ENCODE data around the gene LRP6.
"Not testable (repeated sequence)": the region's sequence is repeated elsewhere in the genome, so short reads cannot be mapped to it uniquely, and the experiment has no call there.

DNA sequence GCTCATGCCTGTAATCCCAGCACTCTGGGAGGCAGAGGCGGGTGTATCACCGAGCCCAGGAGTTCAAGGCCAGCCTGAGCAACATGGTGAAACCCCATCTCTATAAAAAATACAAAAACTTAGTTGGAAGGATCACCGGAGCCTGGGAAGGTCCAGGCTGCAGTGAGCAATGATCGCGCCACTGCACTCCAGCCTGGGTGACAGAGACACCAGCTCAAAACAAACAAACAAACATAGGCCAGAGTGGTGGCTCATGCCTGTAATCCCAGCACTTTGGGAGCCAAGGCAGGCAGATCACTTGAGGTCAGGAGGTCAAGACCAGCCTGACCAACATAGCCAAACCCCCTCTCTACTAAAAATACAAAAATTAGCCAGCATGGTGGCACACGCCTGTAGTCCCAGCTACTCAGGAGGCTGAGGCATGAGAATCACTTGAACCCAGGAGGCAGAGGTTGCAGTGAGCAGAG lies 10.5 kb downstream of the LRP6 start:
- TF ChIP-seq, protein P1, sequence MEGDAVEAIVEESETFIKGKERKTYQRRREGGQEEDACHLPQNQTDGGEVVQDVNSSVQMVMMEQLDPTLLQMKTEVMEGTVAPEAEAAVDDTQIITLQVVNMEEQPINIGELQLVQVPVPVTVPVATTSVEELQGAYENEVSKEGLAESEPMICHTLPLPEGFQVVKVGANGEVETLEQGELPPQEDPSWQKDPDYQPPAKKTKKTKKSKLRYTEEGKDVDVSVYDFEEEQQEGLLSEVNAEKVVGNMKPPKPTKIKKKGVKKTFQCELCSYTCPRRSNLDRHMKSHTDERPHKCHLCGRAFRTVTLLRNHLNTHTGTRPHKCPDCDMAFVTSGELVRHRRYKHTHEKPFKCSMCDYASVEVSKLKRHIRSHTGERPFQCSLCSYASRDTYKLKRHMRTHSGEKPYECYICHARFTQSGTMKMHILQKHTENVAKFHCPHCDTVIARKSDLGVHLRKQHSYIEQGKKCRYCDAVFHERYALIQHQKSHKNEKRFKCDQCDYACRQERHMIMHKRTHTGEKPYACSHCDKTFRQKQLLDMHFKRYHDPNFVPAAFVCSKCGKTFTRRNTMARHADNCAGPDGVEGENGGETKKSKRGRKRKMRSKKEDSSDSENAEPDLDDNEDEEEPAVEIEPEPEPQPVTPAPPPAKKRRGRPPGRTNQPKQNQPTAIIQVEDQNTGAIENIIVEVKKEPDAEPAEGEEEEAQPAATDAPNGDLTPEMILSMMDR (IDR thresholded peaks at IDR 0.05; ENCODE audit: low read depth, low read length, poor library complexity, severe bottlenecking) = not testable (repeated sequence)
- not testable (repeated sequence) for TF ChIP-seq EZH2phosphoT487 (IDR thresholded peaks at IDR 0.05; ENCODE audit: borderline replicate concordance, low read length)
